ENCODE measurements around the gene GRIN2C. TPM values are rescaled to one million over a fixed set of nuclear protein-coding genes. Genes with fewer than 3 reads are reported as not detected.

GRIN2C gene
- total RNA-seq, 4 donors from 2014 or later: 0.13 TPM; not detected in 3

DNA sequence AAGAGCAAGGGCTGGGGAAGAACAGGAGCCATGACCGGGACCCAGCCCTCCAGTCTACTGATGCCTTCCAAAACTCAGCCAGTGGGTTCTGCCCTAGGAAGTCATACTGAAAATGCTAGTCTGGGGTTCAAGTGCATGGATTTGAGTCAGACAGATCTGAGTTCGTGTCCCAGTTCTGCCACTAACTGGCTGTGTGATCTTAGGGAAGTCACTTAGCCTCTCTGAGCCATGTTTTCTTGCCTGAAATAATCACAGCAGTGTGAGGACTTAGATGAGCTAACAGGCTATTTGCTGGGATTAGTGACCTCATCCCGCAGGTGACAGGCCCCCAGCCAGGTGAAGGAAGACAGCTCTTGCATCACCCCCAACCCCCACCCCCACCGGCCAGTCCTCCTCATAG lies 4.4 kb downstream of the GRIN2C start:
- TF ChIP-seq POLR2A (IDR thresholded peaks at IDR 0.05) (no peak), POLR2AphosphoS5 (IDR thresholded peaks at IDR 0.05) (no peak), EP300 (IDR thresholded peaks at IDR 0.05) (no peak)
- TF ChIP-seq, protein P1, sequence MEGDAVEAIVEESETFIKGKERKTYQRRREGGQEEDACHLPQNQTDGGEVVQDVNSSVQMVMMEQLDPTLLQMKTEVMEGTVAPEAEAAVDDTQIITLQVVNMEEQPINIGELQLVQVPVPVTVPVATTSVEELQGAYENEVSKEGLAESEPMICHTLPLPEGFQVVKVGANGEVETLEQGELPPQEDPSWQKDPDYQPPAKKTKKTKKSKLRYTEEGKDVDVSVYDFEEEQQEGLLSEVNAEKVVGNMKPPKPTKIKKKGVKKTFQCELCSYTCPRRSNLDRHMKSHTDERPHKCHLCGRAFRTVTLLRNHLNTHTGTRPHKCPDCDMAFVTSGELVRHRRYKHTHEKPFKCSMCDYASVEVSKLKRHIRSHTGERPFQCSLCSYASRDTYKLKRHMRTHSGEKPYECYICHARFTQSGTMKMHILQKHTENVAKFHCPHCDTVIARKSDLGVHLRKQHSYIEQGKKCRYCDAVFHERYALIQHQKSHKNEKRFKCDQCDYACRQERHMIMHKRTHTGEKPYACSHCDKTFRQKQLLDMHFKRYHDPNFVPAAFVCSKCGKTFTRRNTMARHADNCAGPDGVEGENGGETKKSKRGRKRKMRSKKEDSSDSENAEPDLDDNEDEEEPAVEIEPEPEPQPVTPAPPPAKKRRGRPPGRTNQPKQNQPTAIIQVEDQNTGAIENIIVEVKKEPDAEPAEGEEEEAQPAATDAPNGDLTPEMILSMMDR (IDR thresholded peaks at IDR 0.05): no peak
- no peak for DNase-seq (ENCODE audit: low spot score in 2 of 2)
- Histone ChIP-seq H3K27ac (no peak overlapping the region), H3K27me3 (peaks cover 98% of the 10 kb centered on the region), H3K4me3 (no peak overlapping the region), H3K36me3 (no peaks in the 10 kb centered on the region), H3K9me3 (no peaks in the 10 kb centered on the region), H3K4me1 (peaks cover 23% of the 10 kb centered on the region)
- 84% methylated on average over 4 of the region's 4 CpGs for WGBS

DNA sequence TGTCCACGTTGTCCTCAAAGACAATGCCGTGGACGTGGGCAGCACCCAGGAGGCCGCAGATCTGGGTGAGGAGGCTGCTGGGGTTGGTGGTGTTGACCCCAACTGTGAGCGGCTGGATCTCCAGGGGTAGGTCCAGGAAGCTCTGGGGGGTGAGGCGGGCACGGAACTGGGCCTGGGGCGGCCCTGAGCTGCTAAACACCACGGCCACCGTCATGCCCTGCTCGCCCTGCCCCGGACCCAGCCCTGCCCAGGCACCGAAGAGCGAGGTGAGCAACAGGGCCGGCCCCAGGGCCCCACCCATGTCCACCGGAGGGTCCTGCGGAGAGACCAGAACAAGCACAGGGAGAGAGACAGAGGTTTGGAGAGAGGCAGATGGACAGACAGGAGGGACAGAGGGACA lies 4.9 kb downstream of the GRIN2C start:
- no peak overlapping the region for H3K27ac ChIP-seq
- no peaks in the 10 kb centered on the region for H3K36me3 ChIP-seq
- WGBS: 78% methylated on average over 15 of the region's 17 CpGs
- TF ChIP-seq, protein P1 (IDR thresholded peaks at IDR 0.05): no peak
- TF ChIP-seq POLR2A (IDR thresholded peaks at IDR 0.05) (no peak), EP300 (IDR thresholded peaks at IDR 0.05) (no peak), POLR2AphosphoS5 (IDR thresholded peaks at IDR 0.05) (no peak)
- H3K27me3 ChIP-seq: peaks cover 98% of the 10 kb centered on the region
- H3K4me1 ChIP-seq: peaks cover 17% of the 10 kb centered on the region
- no peak overlapping the region for H3K4me3 ChIP-seq
- H3K9me3 ChIP-seq: no peaks in the 10 kb centered on the region
- DNase-seq (ENCODE audit: low spot score in 2 of 2): no peak

DNA sequence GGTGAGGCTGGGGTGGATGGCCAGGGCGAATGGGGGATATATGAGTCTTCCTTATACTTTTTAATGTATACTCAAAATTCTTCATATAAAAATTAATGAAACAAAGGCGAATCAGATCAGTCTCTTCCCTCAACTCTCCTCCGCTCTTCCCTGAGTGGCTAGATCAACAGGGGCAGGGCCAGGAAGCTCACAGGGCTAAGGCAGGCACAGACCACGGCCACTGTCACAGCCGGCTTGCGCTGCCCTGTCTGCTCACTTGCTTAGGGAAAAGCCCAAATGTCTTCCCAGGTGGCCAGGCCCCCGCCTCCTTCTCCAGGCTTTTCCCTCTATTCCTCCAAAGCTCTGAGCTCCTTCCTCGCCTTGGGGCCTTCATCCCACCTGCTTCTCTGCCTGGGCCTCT lies 6.0 kb downstream of the GRIN2C start:
- WGBS: 82% methylated on average over 8 of the region's 8 CpGs
- TF ChIP-seq EP300 (IDR thresholded peaks at IDR 0.05) (no peak), POLR2AphosphoS5 (IDR thresholded peaks at IDR 0.05) (no peak), POLR2A (IDR thresholded peaks at IDR 0.05) (no peak)
- TF ChIP-seq, protein P1 (IDR thresholded peaks at IDR 0.05): no peak
- DNase-seq (ENCODE audit: low spot score in 2 of 2): no peak
- Histone ChIP-seq H3K4me3 (no peak overlapping the region), H3K4me1 (peaks cover 12% of the 10 kb centered on the region), H3K36me3 (no peaks in the 10 kb centered on the region), H3K27me3 (peaks cover 92% of the 10 kb centered on the region), H3K9me3 (no peaks in the 10 kb centered on the region), H3K27ac (no peak overlapping the region)

DNA sequence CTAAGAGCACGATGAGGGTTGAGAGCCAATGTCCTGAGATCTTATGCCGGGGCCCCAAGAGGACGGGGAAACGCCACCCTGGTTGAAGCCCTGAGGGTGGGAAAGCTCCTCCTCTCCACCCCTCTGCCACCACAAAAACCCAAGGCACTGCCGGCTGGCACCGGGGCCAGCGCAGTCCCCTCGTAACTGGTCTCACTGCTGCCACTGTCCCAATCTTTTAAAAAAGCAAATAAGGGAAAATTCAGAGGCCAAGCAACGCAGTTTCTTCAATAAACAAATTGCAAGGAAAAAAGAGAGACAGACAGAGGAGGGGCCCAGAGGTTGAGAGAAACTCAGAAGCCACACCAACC lies 6.7 kb downstream of the GRIN2C start:
- WGBS: 30% methylated on average over 7 of the region's 9 CpGs
- peaks cover 86% of the 10 kb centered on the region for H3K27me3 ChIP-seq
- TF ChIP-seq EP300 (IDR thresholded peaks at IDR 0.05) (no peak), POLR2AphosphoS5 (IDR thresholded peaks at IDR 0.05) (no peak), POLR2A (IDR thresholded peaks at IDR 0.05) (no peak)
- TF ChIP-seq, protein P1 (IDR thresholded peaks at IDR 0.05): no peak
- no peaks in the 10 kb centered on the region for H3K9me3 ChIP-seq
- H3K36me3 ChIP-seq: no peaks in the 10 kb centered on the region
- H3K27ac ChIP-seq: no peak overlapping the region
- H3K4me3 ChIP-seq: no peak overlapping the region
- H3K4me1 ChIP-seq: peaks cover 12% of the 10 kb centered on the region
- DNase-seq (ENCODE audit: low spot score in 2 of 2): no peak

DNA sequence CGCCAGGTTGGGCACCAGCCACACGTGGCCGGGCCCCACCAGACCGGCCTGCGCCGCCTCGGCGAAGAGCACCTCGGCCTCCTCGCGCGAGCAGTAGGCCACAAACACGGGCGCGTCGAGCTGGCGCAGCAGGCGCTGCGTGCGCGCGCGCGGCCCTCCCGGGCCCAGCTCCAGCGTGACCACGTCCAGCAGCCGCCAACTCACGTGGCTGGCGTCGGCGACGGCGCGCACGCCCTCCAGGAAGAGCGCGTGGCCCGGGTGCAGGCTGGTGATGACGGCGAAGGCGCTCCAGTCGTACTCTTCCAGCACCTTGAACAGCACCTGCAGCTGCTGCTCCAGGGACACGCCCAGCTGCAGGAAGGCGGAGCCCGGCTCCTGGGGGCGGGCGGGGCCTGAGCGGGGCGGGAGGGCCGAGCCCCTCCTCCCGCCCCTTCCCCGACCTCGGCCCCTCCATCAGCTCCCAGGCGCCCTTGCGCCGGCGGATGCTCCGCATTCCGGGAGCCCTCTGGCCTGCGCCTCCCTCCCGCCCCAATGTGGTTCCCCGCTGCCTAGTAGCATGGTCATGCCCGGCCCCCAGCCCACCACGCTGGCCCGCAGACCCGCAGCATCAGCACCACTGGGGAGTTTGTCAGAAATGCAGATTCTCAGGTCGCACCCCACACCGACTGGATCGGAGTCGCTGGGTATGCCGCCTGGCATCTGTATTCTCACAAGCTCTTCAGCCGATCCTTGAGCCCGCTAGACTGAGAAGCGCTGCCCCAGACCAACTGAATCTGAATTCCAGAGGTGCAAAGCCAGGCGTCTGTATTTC lies 7.2 kb downstream of the GRIN2C start:
- Histone ChIP-seq H3K9me3 (no peaks in the 10 kb centered on the region), H3K27me3 (peaks cover 81% of the 10 kb centered on the region), H3K4me3 (no peak overlapping the region), H3K27ac (no peak overlapping the region), H3K4me1 (peaks cover 12% of the 10 kb centered on the region), H3K36me3 (no peaks in the 10 kb centered on the region)
- TF ChIP-seq, protein P1 (IDR thresholded peaks at IDR 0.05): no peak
- TF ChIP-seq POLR2AphosphoS5 (IDR thresholded peaks at IDR 0.05): no peak
- no peak for TF ChIP-seq POLR2A (IDR thresholded peaks at IDR 0.05)
- TF ChIP-seq EP300 (IDR thresholded peaks at IDR 0.05): no peak
- DNase-seq (ENCODE audit: low spot score in 2 of 2): no peak
- 2% methylated on average over 28 of the region's 76 CpGs for WGBS
